B cell (primary cell): ENCODE results near the gene GDF11. TPM values are rescaled to one million over a fixed set of nuclear protein-coding genes. Genes with fewer than 3 reads are reported as not detected.
A peak's percentile ranks its signal among the peaks of the same experiment; 100 is the strongest.

ENCODE experiments used
- ATAC-seq: fragments of 200-7000 bp; cut with Tn5 transposase; one replicate; pipeline ENCODE4 v1.10.0; 2021; ENCODE audit warnings: low read depth, mild to moderate bottlenecking, moderate number of reproducible peaks, moderate library complexity
- CTCF ChIA-PET: fragments of 350-600 bp; sonication (Branson Sonifier 250); formaldehyde crosslinking; loops from one replicate; lab custom pipeline; 2021; ENCODE audit warnings: antibody characterized with exemption, inconsistent platforms; lab: Charles Lee
- POLR2A ChIA-PET: fragments of 350-600 bp; sonication (Branson Sonifier 250); formaldehyde crosslinking; loops from one replicate; lab custom pipeline; 2021; ENCODE audit warnings: antibody characterized with exemption; lab: Charles Lee
- DNase-seq: peaks from one replicate; pipeline ENCODE4 v3.0.0; 2013
- H2AFZ ChIP-seq: 2 replicates; pipeline ENCODE4 v1.6.1; 2012; ENCODE audit warnings: mild to moderate bottlenecking, low read depth, low read length; ENCODE audit not compliant: insufficient read depth, poor library complexity, severe bottlenecking
- H3K27ac ChIP-seq, 2 donors: 1 replicate in 1 of 2; 2 replicates in 1 of 2; pipeline ENCODE4 v1.5.1; 2012 to 2013; ENCODE audit warnings: low read length in 2 of 2, mild to moderate bottlenecking in 2 of 2, moderate library complexity in 1 of 2
- H3K27me3 ChIP-seq, 4 experiments: fragments of 200-600 bp in 1 of 4; sonication (generic) in 1 of 4; replicated peaks in 1 of 4; 1 replicate in 2 of 4; 2 replicates in 2 of 4; pipeline versions ENCODE4 v1.6.1 to v1.7.0; 2013 to 2016; ENCODE audit warnings: low read length in 3 of 4, mild to moderate bottlenecking in 2 of 4, mixed read lengths in 1 of 4, moderate library complexity in 1 of 4; ENCODE audit not compliant: insufficient read depth in 4 of 4, control insufficient read depth in 3 of 4; ENCODE audit errors: control extremely low read depth in 1 of 4
- H3K36me3 ChIP-seq, 2 experiments: replicated peaks in 1 of 2; 1 replicate in 1 of 2; 2 replicates in 1 of 2; pipeline versions ENCODE4 v1.6.1 to v1.7.1; 2013; ENCODE audit warnings: low read length in 1 of 2; ENCODE audit not compliant: insufficient read depth in 2 of 2, control insufficient read depth in 1 of 2; ENCODE audit errors: control extremely low read depth in 1 of 2, extremely low read depth in 1 of 2
- H3K4me1 ChIP-seq, 2 donors: fragments of 200-600 bp in 1 of 2; sonication (generic) in 1 of 2; 1 replicate in 1 of 2; 2 replicates in 1 of 2; pipeline versions ENCODE4 v1.5.1 to v1.6.1; 2013 to 2017; ENCODE audit warnings: low read length in 2 of 2; ENCODE audit not compliant: control insufficient read depth in 2 of 2, insufficient read depth in 2 of 2
- H3K4me2 ChIP-seq: replicated peaks from 2 replicates; pipeline ENCODE3; 2012; ENCODE audit warnings: mild to moderate bottlenecking, low read depth, low read length; ENCODE audit not compliant: poor library complexity, severe bottlenecking
- H3K4me3 ChIP-seq, 5 experiments: fragments of 200-600 bp in 1 of 5; sonication (generic) in 1 of 5; 1 replicate in 3 of 5; 2 replicates in 2 of 5; pipeline versions ENCODE4 v1.5.1 to v1.7.0; 2011 to 2016; ENCODE audit warnings: low read length in 4 of 5, mild to moderate bottlenecking in 4 of 5, low read depth in 2 of 5, control low read depth in 1 of 5, moderate library complexity in 1 of 5; ENCODE audit not compliant: insufficient read depth in 1 of 5; ENCODE audit errors: control extremely low read depth in 1 of 5, extremely low read depth in 1 of 5
- H3K79me2 ChIP-seq: fragments of 200-600 bp; sonication (generic); one replicate; pipeline ENCODE4 v1.6.0; 2016; ENCODE audit warnings: low read length; ENCODE audit not compliant: control insufficient read depth, insufficient read depth
- H3K9ac ChIP-seq: fragments of 200-600 bp; sonication (generic); 2 replicates; pipeline ENCODE4 v1.6.1; 2017; ENCODE audit warnings: mild to moderate bottlenecking, low read length, moderate library complexity
- H3K9me3 ChIP-seq, 3 donors: one replicate each; pipeline versions ENCODE4 v1.6.1 to v1.7.1; 2013; ENCODE audit warnings: low read length in 2 of 3; ENCODE audit not compliant: control insufficient read depth in 2 of 3, insufficient read depth in 1 of 3; ENCODE audit errors: control extremely low read depth in 1 of 3
- H4K20me1 ChIP-seq: 2 replicates; pipeline ENCODE4 v1.6.0; 2012; ENCODE audit warnings: mild to moderate bottlenecking, low read length; ENCODE audit not compliant: insufficient read depth, control insufficient read depth, poor library complexity, severe bottlenecking
- H3K27ac Mint-ChIP-seq: one replicate; pipeline ENCODE4 v1.8.0; 2021; ENCODE audit warnings: mixed read lengths
- H3K27me3 Mint-ChIP-seq: one replicate; pipeline ENCODE4 v1.8.0; 2021; ENCODE audit warnings: mixed read lengths
- H3K4me1 Mint-ChIP-seq: one replicate; pipeline ENCODE4 v1.8.0; 2021; ENCODE audit warnings: mixed read lengths
- H3K4me3 Mint-ChIP-seq: one replicate; pipeline ENCODE4 v1.8.0; 2021; ENCODE audit warnings: mixed read lengths
- H3K9me3 Mint-ChIP-seq: one replicate; pipeline ENCODE4 v1.8.0; 2022; ENCODE audit warnings: mixed read lengths; ENCODE audit not compliant: insufficient read depth
- EZH2 ChIP-seq: IDR thresholded peaks from 2 replicates; pipeline ENCODE4 v1.6.1; 2012; ENCODE audit warnings: borderline replicate concordance, low read depth, mild to moderate bottlenecking, moderate library complexity, low read length; ENCODE audit not compliant: insufficient read depth, poor library complexity, severe bottlenecking
- WGBS: methylation state at CpG from one replicate; pipeline ENCODE4 v1.1.5; 2013; ENCODE audit warnings: missing lambda C conversion rate; ENCODE audit not compliant: insufficient coverage; 5-methylcytosine and 5-hydroxymethylcytosine counted together
- intact Hi-C: fragments of 100-400 bp; cut with micrococcal nuclease; formaldehyde crosslinking; loops from one replicate; pipeline ENCODE4 v1.10.0; 2022
- polyA plus RNA-seq: library from polyadenylated mRNA; depleted of rRNA; stranded (reverse); fragments of >200 nt; gene quantifications from 2 replicates; pipeline ENCODE4 v1.2.3, GENCODE V29; 2012
- total RNA-seq, 2 donors: library from RNA; stranded (reverse); fragments of 120-200 nt in 1 of 2; gene quantifications; 1 replicate in 1 of 2; 2 replicates in 1 of 2; pipeline versions ENCODE4 v1.2.3 to v1.2.4, GENCODE V29; 2013 to 2022
- TF ChIP-seq, protein P1 (sequence below): fragments of 200-600 bp; IDR thresholded peaks from one replicate; pipeline ENCODE4 v1.8.0; 2022; ENCODE audit warnings: antibody characterized with exemption, mild to moderate bottlenecking

GDF11 gene
- total and polyA plus RNA-seq, 2 donors (not counting 1 experiment from before 2014, with no cell fraction given) = 4.4 to 11.3 TPM

DNA sequence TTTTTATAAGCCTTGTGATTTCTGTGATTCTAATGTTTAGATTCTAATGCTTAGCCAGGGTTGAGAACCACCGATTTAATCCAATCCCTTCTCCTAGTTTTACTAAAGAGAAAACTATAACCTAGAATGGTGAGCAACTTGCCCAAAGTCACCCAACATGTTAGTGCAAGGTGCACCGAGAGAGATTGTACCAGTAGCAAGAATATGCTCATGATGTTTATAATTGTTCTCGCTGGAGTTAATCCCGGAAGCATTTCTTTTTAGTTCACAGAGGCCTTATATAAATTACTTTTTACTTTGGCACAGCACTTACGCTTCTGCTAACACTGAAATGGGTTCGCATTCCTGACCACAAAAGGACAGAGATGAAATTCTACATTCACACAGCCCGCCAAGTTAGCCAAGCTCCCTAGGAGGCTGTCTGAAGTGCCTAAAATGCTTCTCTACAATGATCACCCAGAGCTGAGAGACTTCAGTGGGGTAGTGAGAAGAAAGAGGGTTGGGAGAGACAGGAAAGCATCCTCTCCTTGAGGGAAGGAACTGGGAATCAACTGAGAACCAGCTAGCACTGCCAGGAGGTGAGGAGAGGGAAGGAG lies 27.7 kb upstream of the GDF11 start:
- CTCF ChIA-PET = interaction anchor here (0.8 to 11.0 kb wide), 12 partner anchors 9 to 281 kb away, joined by 3 to 147 read pairs (median 6); partner anchors contain the start of genes CD63, ORMDL2 and SARNP
- Histone ChIP-seq H3K4me1 (peaks cover 16 to 30% of the 10 kb centered on the region in 2 donors), H4K20me1 (peaks cover 23% of the 10 kb centered on the region), H3K36me3 (peaks cover 0 to 15% of the 10 kb centered on the region in 2 experiments), H3K9me3 (no peaks in the 10 kb centered on the region), H2AFZ (peak overlapping the region; percentile 90), H3K27me3 (peaks cover 0 to 3% (median 0%) of the 10 kb centered on the region in 4 experiments), H3K4me2 (peak overlapping the region; percentile 80), H3K9ac (peak overlapping the region; percentile 73), H3K79me2 (peaks cover 25% of the 10 kb centered on the region), H3K4me3 (peak overlapping the region; percentile 86 to 98 (median 97)), H3K27ac (peak overlapping the region; percentile 81 to 84)
- peak overlapping the region; percentile 98 for H3K4me3 Mint-ChIP-seq
- H3K4me1 Mint-ChIP-seq = peaks cover 38% of the 10 kb centered on the region
- TF ChIP-seq, protein P1, sequence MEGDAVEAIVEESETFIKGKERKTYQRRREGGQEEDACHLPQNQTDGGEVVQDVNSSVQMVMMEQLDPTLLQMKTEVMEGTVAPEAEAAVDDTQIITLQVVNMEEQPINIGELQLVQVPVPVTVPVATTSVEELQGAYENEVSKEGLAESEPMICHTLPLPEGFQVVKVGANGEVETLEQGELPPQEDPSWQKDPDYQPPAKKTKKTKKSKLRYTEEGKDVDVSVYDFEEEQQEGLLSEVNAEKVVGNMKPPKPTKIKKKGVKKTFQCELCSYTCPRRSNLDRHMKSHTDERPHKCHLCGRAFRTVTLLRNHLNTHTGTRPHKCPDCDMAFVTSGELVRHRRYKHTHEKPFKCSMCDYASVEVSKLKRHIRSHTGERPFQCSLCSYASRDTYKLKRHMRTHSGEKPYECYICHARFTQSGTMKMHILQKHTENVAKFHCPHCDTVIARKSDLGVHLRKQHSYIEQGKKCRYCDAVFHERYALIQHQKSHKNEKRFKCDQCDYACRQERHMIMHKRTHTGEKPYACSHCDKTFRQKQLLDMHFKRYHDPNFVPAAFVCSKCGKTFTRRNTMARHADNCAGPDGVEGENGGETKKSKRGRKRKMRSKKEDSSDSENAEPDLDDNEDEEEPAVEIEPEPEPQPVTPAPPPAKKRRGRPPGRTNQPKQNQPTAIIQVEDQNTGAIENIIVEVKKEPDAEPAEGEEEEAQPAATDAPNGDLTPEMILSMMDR = no peak
- no peak for TF ChIP-seq EZH2
- no peak for DNase-seq
- POLR2A ChIA-PET = interaction anchor here (0.5 to 2.0 kb wide), 10 partner anchors 8 to 259 kb away, joined by 3 to 8 read pairs (median 6); partner anchors contain the start of genes CD63, ITGA7, ORMDL2 and RAB5B
- intact Hi-C loops = loop anchor here (1.0 kb wide), 1 partner anchor 102 kb away; the partner anchor contains the start of gene SARNP
- H3K27me3 Mint-ChIP-seq = no peaks in the 10 kb centered on the region
- H3K27ac Mint-ChIP-seq = peak overlapping the region; percentile 99
- 93% methylated on average over 2 of the region's 7 CpGs for WGBS
- ATAC-seq = no peak
- no peaks in the 10 kb centered on the region for H3K9me3 Mint-ChIP-seq
